Gastroesophageal sphincter (tissue), 3 donors: ENCODE data around the gene FHAD1.

Experiments used
- POLR2A ChIP-seq, 2 donors: fragments of 450-650 bp; IDR thresholded peaks; one replicate each; pipeline ENCODE4 v1.6.1; 2017; ENCODE audit warnings: antibody characterized with exemption in 2 of 2, mild to moderate bottlenecking in 2 of 2, moderate library complexity in 1 of 2
- TF ChIP-seq, protein P1 (sequence below), 4 experiments: fragments of 200-600 bp in 2 of 4; fragments of 450-650 bp in 2 of 4; sonication (generic) in 1 of 4; IDR thresholded peaks; one replicate each; pipeline ENCODE4 v1.5.1; 2017 to 2019; ENCODE audit warnings: antibody characterized with exemption in 4 of 4, mild to moderate bottlenecking in 2 of 4, moderate library complexity in 2 of 4

DNA sequence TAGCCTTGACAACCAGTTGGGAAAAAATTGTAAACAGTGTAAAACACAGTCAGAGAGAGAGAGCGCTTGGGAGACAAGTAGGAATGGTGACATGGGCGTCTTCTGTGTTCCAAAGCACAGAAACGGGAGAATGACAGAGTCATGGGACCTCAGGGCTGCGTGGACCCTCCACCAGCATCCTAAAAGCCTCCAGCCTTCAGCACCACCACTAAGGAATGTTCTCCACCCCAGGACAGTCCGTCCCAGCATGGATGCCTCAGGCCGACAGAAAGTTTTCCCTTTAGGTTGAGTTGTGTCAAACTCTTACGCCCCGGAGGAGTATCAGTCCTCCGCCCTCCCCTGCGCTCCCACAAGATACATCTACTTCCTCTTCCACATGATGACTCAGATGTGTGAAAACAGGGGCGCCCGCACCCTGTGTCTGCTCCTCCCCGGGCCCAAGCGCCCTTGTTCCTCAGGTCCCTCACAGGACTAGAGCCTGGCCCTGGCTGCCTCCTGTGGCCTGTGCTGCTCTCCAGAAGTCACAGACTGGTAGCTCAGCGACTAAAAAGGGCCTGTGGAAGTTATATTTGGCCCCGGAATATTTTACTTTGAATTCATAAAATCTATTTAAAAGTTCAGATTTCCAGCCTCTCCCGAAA is 98.8 kb downstream of the FHAD1 start:
- TF ChIP-seq, protein P1, sequence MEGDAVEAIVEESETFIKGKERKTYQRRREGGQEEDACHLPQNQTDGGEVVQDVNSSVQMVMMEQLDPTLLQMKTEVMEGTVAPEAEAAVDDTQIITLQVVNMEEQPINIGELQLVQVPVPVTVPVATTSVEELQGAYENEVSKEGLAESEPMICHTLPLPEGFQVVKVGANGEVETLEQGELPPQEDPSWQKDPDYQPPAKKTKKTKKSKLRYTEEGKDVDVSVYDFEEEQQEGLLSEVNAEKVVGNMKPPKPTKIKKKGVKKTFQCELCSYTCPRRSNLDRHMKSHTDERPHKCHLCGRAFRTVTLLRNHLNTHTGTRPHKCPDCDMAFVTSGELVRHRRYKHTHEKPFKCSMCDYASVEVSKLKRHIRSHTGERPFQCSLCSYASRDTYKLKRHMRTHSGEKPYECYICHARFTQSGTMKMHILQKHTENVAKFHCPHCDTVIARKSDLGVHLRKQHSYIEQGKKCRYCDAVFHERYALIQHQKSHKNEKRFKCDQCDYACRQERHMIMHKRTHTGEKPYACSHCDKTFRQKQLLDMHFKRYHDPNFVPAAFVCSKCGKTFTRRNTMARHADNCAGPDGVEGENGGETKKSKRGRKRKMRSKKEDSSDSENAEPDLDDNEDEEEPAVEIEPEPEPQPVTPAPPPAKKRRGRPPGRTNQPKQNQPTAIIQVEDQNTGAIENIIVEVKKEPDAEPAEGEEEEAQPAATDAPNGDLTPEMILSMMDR (IDR thresholded peaks at IDR 0.05) = no peak
- TF ChIP-seq POLR2A (IDR thresholded peaks at IDR 0.05) = no peak
